Esophagus squamous epithelium (tissue), 5 donors: ENCODE results near the gene NUDCD2. TPM values are rescaled to one million over a fixed set of nuclear protein-coding genes. Genes with fewer than 3 reads are reported as not detected.
A peak's percentile ranks its signal among the peaks of the same experiment; 100 is the strongest.

ENCODE experiments used
- DNase-seq: peaks from one replicate; lab custom pipeline; 2025; lab: John Stamatoyannopoulos, UW
- H3K27ac ChIP-seq, 4 donors: fragments of 200-600 bp; sonication (generic); one replicate each; pipeline ENCODE4 v1.5.1; 2016 to 2019; ENCODE audit warnings: mild to moderate bottlenecking in 1 of 4
- H3K27me3 ChIP-seq, 4 donors: fragments of 200-600 bp; sonication (generic); 1 replicate in 3 of 4; 2 replicates in 1 of 4; pipeline versions ENCODE4 v1.5.1 to v1.6.0; 2017 to 2021; ENCODE audit warnings: antibody characterized with exemption in 1 of 4
- H3K36me3 ChIP-seq, 3 donors: fragments of 200-600 bp; sonication (generic); one replicate each; pipeline ENCODE4 v1.5.1; 2016 to 2019
- H3K4me1 ChIP-seq, 3 donors: fragments of 200-600 bp; sonication (generic); one replicate each; pipeline ENCODE4 v1.5.1; 2017 to 2019
- H3K4me3 ChIP-seq, 4 donors: fragments of 200-600 bp; sonication (generic); 1 replicate in 3 of 4; 2 replicates in 1 of 4; pipeline ENCODE4 v1.5.1; 2016 to 2019; ENCODE audit warnings: mild to moderate bottlenecking in 2 of 4, moderate library complexity in 1 of 4
- H3K9me3 ChIP-seq, 3 donors: fragments of 200-600 bp; sonication (generic); one replicate each; pipeline ENCODE4 v1.5.1; 2016 to 2019
- POLR2A ChIP-seq, 4 donors: fragments of 450-650 bp; IDR thresholded peaks; one replicate each; pipeline ENCODE4 v1.6.1; 2017; ENCODE audit warnings: antibody characterized with exemption in 4 of 4, mild to moderate bottlenecking in 4 of 4, moderate library complexity in 3 of 4
- WGBS, 2 donors: methylation state at CpG; one replicate each; pipeline ENCODE4 v1.1.5; 2018; 5-methylcytosine and 5-hydroxymethylcytosine counted together
- intact Hi-C: fragments of 100-400 bp; cut with DNase I; formaldehyde crosslinking; loops from one replicate; pipeline ENCODE4 v1.15.0; 2022
- total RNA-seq, 4 donors: library from RNA; depleted of rRNA; stranded (reverse); fragments of >200 nt; gene quantifications; one replicate each; pipeline ENCODE4 v1.1.0, GENCODE V29; 2016
- TF ChIP-seq, protein P1 (sequence below), 6 experiments: fragments of 450-650 bp in 4 of 6; fragments of 200-600 bp in 2 of 6; sonication (generic) in 2 of 6; IDR thresholded peaks; one replicate each; pipeline ENCODE4 v1.5.1; 2016 to 2019; ENCODE audit warnings: antibody characterized with exemption in 6 of 6, mild to moderate bottlenecking in 4 of 6, moderate library complexity in 4 of 6
- donor health status: DM: yes; HTN: yes; CAD: no.

Gene NUDCD2
- total RNA-seq, 4 donors from 2014 or later: 2.5 to 11.6 (median 6.1) TPM

DNA sequence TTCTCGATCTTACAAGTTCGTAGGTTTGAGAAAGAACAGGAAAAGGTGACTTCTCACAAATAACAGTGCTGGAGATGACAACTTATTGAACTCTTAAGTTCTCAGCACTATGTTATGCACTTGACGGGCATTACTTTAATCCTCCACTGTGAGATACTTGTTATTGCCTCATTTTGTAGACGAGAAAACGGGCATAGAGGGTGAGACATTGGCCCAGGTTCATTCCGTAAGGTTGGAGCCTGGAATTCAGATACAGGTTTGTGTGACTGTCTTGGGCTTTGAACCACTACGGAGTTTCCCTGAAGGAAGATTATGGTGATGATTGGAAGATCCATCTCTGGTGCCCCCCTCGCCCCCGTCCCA, 46.2 kb upstream of the NUDCD2 start:
- Histone ChIP-seq H3K4me3 (peak overlapping the region; percentile 74 to 94 (median 86)), H3K4me1 (peaks cover 0 to 74% (median 36%) of the 10 kb centered on the region in 3 donors), H3K36me3 (no peaks in the 10 kb centered on the region), H3K9me3 (no peaks in the 10 kb centered on the region), H3K27me3 (no peaks in the 10 kb centered on the region), H3K27ac (peak overlapping the region; percentile 97 to 100 (median 99))
- WGBS, 2 donors: 0 to 1% methylated on average over 9 of the region's 9 CpGs
- no peak for TF ChIP-seq POLR2A (IDR thresholded peaks at IDR 0.05)
- TF ChIP-seq, protein P1, sequence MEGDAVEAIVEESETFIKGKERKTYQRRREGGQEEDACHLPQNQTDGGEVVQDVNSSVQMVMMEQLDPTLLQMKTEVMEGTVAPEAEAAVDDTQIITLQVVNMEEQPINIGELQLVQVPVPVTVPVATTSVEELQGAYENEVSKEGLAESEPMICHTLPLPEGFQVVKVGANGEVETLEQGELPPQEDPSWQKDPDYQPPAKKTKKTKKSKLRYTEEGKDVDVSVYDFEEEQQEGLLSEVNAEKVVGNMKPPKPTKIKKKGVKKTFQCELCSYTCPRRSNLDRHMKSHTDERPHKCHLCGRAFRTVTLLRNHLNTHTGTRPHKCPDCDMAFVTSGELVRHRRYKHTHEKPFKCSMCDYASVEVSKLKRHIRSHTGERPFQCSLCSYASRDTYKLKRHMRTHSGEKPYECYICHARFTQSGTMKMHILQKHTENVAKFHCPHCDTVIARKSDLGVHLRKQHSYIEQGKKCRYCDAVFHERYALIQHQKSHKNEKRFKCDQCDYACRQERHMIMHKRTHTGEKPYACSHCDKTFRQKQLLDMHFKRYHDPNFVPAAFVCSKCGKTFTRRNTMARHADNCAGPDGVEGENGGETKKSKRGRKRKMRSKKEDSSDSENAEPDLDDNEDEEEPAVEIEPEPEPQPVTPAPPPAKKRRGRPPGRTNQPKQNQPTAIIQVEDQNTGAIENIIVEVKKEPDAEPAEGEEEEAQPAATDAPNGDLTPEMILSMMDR (IDR thresholded peaks at IDR 0.05): no peak
- intact Hi-C loops: no loop called here
- no peak for DNase-seq

DNA sequence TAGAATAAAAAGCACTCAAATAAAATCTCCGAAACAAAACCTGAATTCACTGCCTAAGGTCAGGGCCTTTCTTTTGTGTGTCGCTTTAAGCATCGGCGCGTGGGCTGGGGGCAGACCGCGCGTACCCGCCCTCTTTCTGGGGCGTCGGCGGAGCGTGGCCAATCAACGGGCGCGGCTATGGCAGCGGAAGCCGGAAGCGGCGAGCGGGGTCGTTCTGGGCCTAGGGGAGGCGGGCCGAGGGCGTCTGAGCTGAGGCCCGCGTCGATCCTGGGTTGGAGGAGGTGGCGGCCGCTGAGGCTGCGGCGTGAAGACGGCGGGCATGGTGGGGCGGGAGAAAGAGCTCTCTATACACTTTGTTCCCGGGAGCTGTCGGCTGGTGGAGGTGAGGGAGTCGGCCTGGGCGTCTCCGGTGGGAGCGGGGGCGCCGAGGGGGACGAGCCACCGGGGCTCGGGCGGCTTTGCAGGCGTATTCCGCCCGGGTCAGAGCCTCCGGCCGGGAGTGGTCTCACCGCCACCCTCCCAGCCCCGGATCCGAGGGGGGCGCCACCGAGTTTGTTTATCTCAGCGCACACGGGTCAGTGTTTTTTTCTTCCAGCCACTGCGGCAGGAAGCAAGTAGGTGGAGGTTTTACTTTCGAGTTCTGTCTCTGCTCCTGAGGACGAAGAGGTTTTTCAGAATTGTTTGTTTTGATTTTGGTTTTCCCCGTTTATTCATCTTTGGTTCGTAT, 45.6 kb upstream of the NUDCD2 start, which contains the start of gene MAT2B:
TSS of gene MAT2B (plus strand) at position 252 of the 727 bp plus-strand sequence. CDS start at position 320, 68 bp downstream.
- Histone ChIP-seq H3K27me3 (no peaks in the 10 kb centered on the region), H3K4me3 (peak within 1 kb of the TSS; percentile 74 to 94 (median 86)), H3K4me1 (peaks cover 0 to 69% (median 34%) of the 10 kb centered on the region in 3 donors), H3K27ac (peak within 1 kb of the TSS; percentile 97 to 100 (median 99)), H3K9me3 (no peaks in the 10 kb centered on the region), H3K36me3 (no peaks in the 10 kb centered on the region)
- 0% methylated on average over 32 to 51 of the region's 64 CpGs for WGBS, 2 donors
- peak; percentile 78 for DNase-seq
- peak in 3 of 4 donors; percentile 90 to 99 (median 93) for TF ChIP-seq POLR2A (IDR thresholded peaks at IDR 0.05)
- TF ChIP-seq, protein P1 (IDR thresholded peaks at IDR 0.05): peak; percentile 32 to 45 (median 38)
- intact Hi-C loops: no loop called here

DNA sequence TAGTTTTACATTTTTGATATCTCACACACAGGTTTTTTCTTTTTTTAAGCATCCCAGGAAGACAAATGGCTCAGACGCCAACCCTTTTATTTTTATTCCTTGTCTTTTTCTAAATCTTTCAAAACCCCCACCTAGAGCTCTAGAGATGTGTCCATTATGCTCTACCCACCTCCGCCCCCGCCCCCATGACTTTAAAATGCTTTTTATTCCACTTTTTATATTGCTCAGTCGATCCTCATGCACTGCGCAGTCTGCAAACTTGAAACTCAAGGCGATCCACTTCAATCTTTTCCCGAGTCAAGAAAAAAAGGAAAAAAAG, 45.1 kb upstream of the NUDCD2 start:
- Histone ChIP-seq H3K4me3 (peak overlapping the region; percentile 74 to 94 (median 86)), H3K4me1 (peaks cover 0 to 64% (median 29%) of the 10 kb centered on the region in 3 donors), H3K9me3 (no peaks in the 10 kb centered on the region), H3K36me3 (no peaks in the 10 kb centered on the region), H3K27me3 (no peaks in the 10 kb centered on the region), H3K27ac (peak overlapping the region; percentile 97 to 100 (median 99))
- DNase-seq: no peak
- 0% methylated on average over 4 to 7 of the region's 7 CpGs for WGBS, 2 donors
- TF ChIP-seq, protein P1 (IDR thresholded peaks at IDR 0.05): no peak
- TF ChIP-seq POLR2A (IDR thresholded peaks at IDR 0.05): no peak
- intact Hi-C loops: no loop called here

DNA sequence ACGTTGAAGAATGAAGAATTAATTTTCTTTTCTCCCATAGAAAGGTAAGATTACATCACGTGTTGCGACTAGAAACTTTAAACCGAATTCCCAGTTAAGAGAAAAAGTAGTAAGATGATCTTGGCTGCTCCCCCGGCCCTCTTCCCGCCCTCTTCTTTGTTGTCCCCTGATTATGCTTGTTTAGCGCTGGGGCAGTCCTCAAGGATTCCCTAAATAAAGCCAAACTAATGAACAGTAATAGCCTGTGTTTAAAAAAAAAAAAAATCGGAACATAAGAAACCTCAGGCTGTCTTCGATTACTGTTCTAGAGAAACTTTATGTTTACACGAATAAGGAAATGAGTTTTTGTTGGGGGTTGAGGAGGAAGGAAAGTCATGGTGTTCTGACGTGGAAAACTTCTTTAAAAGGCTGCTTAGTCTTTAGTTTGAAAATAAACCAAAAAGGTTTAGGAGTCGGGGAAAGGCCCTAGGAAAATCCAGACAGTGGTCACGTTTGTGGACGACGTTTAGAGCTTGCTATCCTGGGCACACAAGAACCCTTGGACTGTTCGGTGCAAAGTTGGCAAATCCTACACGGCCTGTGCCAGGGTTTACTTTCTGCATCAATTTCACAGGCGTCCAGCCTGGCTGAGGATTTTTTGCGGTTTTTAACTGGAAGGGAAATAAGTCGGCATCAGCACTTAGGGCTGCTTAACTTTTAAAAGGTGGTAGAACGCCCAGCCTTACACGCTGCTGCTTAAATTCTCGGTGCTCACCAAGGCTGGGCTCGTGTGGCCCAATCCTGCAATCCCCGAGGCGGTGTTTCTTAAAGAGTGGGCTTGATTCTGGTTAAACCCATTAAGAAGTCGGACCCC, 44.4 kb upstream of the NUDCD2 start:
- no peaks in the 10 kb centered on the region for H3K27me3 ChIP-seq
- DNase-seq: no peak
- WGBS, 2 donors: 0% methylated on average over 20 to 27 of the region's 27 CpGs
- peak overlapping the region; percentile 74 to 94 (median 86) for H3K4me3 ChIP-seq
- TF ChIP-seq, protein P1 (IDR thresholded peaks at IDR 0.05): no peak
- TF ChIP-seq POLR2A (IDR thresholded peaks at IDR 0.05): peak in 1 of 4 donors; percentile 34
- H3K9me3 ChIP-seq: no peaks in the 10 kb centered on the region
- H3K27ac ChIP-seq: peak overlapping the region; percentile 97 to 100 (median 99)
- peaks cover 0 to 57% (median 26%) of the 10 kb centered on the region in 3 donors for H3K4me1 ChIP-seq
- no peaks in the 10 kb centered on the region for H3K36me3 ChIP-seq
- intact Hi-C loops: no loop called here
